Neural cell (in vitro differentiated cells): ENCODE measurements around the gene C22orf23.

ENCODE experiments used
- EP300 ChIP-seq: fragments of 450-650 bp; conservative IDR thresholded peaks from 2 replicates; pipeline ENCODE4 v1.6.1; 2014; ENCODE audit warnings: antibody characterized with exemption, mild to moderate bottlenecking, moderate library complexity; ENCODE audit not compliant: poor library complexity, severe bottlenecking
- EZH2 ChIP-seq: fragments of 200-600, 300-800 bp; shearing (Covaris generic), sonication (generic); IDR thresholded peaks from 2 replicates; pipeline ENCODE4 v1.6.1; 2014; ENCODE audit warnings: antibody characterized with exemption, low read length, borderline replicate concordance, mild to moderate bottlenecking; ENCODE audit not compliant: insufficient read depth, poor library complexity, severe bottlenecking
- MXI1 ChIP-seq: fragments of 450-650 bp; conservative IDR thresholded peaks from 2 replicates; pipeline ENCODE4 v1.6.1; 2014; ENCODE audit warnings: antibody characterized with exemption, mild to moderate bottlenecking; ENCODE audit not compliant: poor library complexity, severe bottlenecking
- TAF1 ChIP-seq: IDR thresholded peaks from 2 replicates; pipeline ENCODE4 v1.6.1; 2012; ENCODE audit warnings: low read depth
- TF ChIP-seq, protein P1 (sequence below): fragments of 450-650 bp; IDR thresholded peaks from 2 replicates; pipeline ENCODE4 v1.5.1; 2014; ENCODE audit warnings: antibody characterized with exemption, mild to moderate bottlenecking, moderate library complexity; ENCODE audit not compliant: poor library complexity, severe bottlenecking
- TF ChIP-seq, protein P2 (sequence below): IDR thresholded peaks from 2 replicates; pipeline ENCODE4 v1.6.1; 2012; ENCODE audit warnings: borderline replicate concordance

DNA sequence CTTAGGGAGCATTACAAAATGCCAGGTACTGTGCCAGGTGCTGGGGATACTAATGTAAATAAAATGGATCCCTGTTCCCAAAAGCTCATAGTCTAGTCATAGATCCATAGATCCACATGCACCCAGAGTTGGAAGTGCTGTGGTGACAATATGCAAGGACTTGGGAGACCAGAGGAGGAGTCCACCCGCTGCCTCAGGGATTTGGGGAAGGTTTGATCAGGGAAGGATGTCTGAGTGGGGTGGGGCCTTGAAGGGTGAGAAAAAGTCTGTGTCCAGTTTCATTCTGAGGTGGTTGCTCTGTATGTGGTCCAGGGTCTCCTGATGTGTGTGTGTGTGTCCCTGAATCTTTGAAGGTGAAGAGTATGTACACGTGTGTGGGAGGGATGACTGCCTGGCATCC lies 21.8 kb upstream of the C22orf23 start:
- TF ChIP-seq, protein P1, sequence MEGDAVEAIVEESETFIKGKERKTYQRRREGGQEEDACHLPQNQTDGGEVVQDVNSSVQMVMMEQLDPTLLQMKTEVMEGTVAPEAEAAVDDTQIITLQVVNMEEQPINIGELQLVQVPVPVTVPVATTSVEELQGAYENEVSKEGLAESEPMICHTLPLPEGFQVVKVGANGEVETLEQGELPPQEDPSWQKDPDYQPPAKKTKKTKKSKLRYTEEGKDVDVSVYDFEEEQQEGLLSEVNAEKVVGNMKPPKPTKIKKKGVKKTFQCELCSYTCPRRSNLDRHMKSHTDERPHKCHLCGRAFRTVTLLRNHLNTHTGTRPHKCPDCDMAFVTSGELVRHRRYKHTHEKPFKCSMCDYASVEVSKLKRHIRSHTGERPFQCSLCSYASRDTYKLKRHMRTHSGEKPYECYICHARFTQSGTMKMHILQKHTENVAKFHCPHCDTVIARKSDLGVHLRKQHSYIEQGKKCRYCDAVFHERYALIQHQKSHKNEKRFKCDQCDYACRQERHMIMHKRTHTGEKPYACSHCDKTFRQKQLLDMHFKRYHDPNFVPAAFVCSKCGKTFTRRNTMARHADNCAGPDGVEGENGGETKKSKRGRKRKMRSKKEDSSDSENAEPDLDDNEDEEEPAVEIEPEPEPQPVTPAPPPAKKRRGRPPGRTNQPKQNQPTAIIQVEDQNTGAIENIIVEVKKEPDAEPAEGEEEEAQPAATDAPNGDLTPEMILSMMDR: no peak
- TF ChIP-seq TAF1: no peak
- TF ChIP-seq MXI1: no peak
- no peak for TF ChIP-seq EZH2
- no peak for TF ChIP-seq EP300
- TF ChIP-seq, protein P2, sequence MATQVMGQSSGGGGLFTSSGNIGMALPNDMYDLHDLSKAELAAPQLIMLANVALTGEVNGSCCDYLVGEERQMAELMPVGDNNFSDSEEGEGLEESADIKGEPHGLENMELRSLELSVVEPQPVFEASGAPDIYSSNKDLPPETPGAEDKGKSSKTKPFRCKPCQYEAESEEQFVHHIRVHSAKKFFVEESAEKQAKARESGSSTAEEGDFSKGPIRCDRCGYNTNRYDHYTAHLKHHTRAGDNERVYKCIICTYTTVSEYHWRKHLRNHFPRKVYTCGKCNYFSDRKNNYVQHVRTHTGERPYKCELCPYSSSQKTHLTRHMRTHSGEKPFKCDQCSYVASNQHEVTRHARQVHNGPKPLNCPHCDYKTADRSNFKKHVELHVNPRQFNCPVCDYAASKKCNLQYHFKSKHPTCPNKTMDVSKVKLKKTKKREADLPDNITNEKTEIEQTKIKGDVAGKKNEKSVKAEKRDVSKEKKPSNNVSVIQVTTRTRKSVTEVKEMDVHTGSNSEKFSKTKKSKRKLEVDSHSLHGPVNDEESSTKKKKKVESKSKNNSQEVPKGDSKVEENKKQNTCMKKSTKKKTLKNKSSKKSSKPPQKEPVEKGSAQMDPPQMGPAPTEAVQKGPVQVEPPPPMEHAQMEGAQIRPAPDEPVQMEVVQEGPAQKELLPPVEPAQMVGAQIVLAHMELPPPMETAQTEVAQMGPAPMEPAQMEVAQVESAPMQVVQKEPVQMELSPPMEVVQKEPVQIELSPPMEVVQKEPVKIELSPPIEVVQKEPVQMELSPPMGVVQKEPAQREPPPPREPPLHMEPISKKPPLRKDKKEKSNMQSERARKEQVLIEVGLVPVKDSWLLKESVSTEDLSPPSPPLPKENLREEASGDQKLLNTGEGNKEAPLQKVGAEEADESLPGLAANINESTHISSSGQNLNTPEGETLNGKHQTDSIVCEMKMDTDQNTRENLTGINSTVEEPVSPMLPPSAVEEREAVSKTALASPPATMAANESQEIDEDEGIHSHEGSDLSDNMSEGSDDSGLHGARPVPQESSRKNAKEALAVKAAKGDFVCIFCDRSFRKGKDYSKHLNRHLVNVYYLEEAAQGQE: no peak
